ENCODE results near the gene NFIB.

NFIB gene

GRCh38 chr9:14157191-14157590 lies 156.8 kb downstream of the NFIB start:
- no peak for DNase-seq (ENCODE audit: low read depth in 2 of 2)

- DNase-seq (ENCODE audit: low read depth in 2 of 2), result no peak
Measured at GRCh38 chr9:14156046-14156445, 157.9 kb downstream of the NFIB start.

GRCh38 chr9:14155237-14155636 lies 158.7 kb downstream of the NFIB start:
- DNase-seq (ENCODE audit: low read depth in 2 of 2), result no peak

- no peak for DNase-seq (ENCODE audit: low read depth in 2 of 2)
Measured at GRCh38 chr9:14153310-14153720, 160.6 kb downstream of the NFIB start.

- no peak for DNase-seq (ENCODE audit: low read depth in 2 of 2)
Measured at GRCh38 chr9:14151451-14151850, 162.5 kb downstream of the NFIB start.

GRCh38 chr9:14148501-14149103 lies 165.3 kb downstream of the NFIB start:
- no peak for DNase-seq (ENCODE audit: low read depth in 2 of 2)

GRCh38 chr9:14147738-14148137 lies 166.2 kb downstream of the NFIB start:
- no peak for DNase-seq (ENCODE audit: low read depth in 2 of 2)

- no peak for DNase-seq (ENCODE audit: low read depth in 2 of 2)
Measured at GRCh38 chr9:14146201-14146874, 167.6 kb downstream of the NFIB start.

GRCh38 chr9:14144215-14144614 lies 169.7 kb downstream of the NFIB start:
- no peak for DNase-seq (ENCODE audit: low read depth in 2 of 2)

- no peak for DNase-seq (ENCODE audit: low read depth in 2 of 2)
Measured at GRCh38 chr9:14141699-14142098, 172.2 kb downstream of the NFIB start.

- no peak for DNase-seq (ENCODE audit: low read depth in 2 of 2)
Measured at GRCh38 chr9:14140096-14140697, 173.7 kb downstream of the NFIB start.

GRCh38 chr9:14139287-14139686 lies 174.7 kb downstream of the NFIB start:
- DNase-seq (ENCODE audit: low read depth in 2 of 2), result no peak

GRCh38 chr9:14136646-14137370 lies 177.1 kb downstream of the NFIB start:
- no peak for DNase-seq (ENCODE audit: low read depth in 2 of 2)

- no peak for DNase-seq (ENCODE audit: low read depth in 2 of 2)
Measured at GRCh38 chr9:14136047-14136635, 177.8 kb downstream of the NFIB start.

- DNase-seq (ENCODE audit: low read depth in 2 of 2), result no peak
Measured at GRCh38 chr9:14135421-14135820, 178.5 kb downstream of the NFIB start.

- no peak for DNase-seq (ENCODE audit: low read depth in 2 of 2)
Measured at GRCh38 chr9:14133394-14133793, 180.5 kb downstream of the NFIB start.

GRCh38 chr9:14132775-14133174 lies 181.2 kb downstream of the NFIB start:
- no peak for DNase-seq (ENCODE audit: low read depth in 2 of 2)

- no peak for DNase-seq (ENCODE audit: low read depth in 2 of 2)
Measured at GRCh38 chr9:14131356-14132088, 182.4 kb downstream of the NFIB start.

- no peak for DNase-seq (ENCODE audit: low read depth in 2 of 2)
Measured at GRCh38 chr9:14127656-14128055, 186.3 kb downstream of the NFIB start.

GRCh38 chr9:14119694-14120514 lies 194.0 kb downstream of the NFIB start:
- no peak for DNase-seq (ENCODE audit: low read depth in 2 of 2)

- DNase-seq (ENCODE audit: low read depth in 2 of 2), result no peak
Measured at GRCh38 chr9:14112226-14112625, 201.7 kb downstream of the NFIB start.
